WTC11 (cell line): Measurements from ENCODE around the gene GRIA4. TPM values are rescaled to one million over a fixed set of nuclear protein-coding genes. Genes with fewer than 3 reads are reported as not detected.

ENCODE experiments used
- ATAC-seq: fragments of 200-7000 bp; cut with Tn5 transposase; 2 replicates; pipeline ENCODE4 v1.10.0; 2021; ENCODE audit warnings: mild to moderate bottlenecking, moderate library complexity
- CTCF ChIA-PET: fragments of 300-600 bp; sonication (Branson Sonifier 250); formaldehyde crosslinking; loops from one replicate; lab custom pipeline; 2021; ENCODE audit warnings: antibody characterized with exemption; lab: Charles Lee
- POLR2A ChIA-PET: fragments of 350-600 bp; sonication (Branson Sonifier 250); formaldehyde crosslinking; loops from one replicate; lab custom pipeline; 2021; ENCODE audit warnings: antibody characterized with exemption; lab: Charles Lee
- DNase-seq: peaks from one replicate; pipeline ENCODE4 v3.0.0; 2021; ENCODE audit warnings: low spot score
- H3K27ac Mint-ChIP-seq: 2 replicates; pipeline ENCODE4 v1.8.0; 2021; ENCODE audit warnings: mixed read lengths
- H3K27me3 Mint-ChIP-seq: 2 replicates; pipeline ENCODE4 v1.8.0; 2021; ENCODE audit warnings: low read depth, mild to moderate bottlenecking, moderate library complexity, mixed read lengths
- H3K36me3 Mint-ChIP-seq: 2 replicates; pipeline ENCODE4 v1.8.0; 2021; ENCODE audit warnings: mixed read lengths
- H3K4me1 Mint-ChIP-seq: 2 replicates; pipeline ENCODE4 v1.8.0; 2022; ENCODE audit warnings: mixed read lengths
- H3K4me3 Mint-ChIP-seq: 2 replicates; pipeline ENCODE4 v1.8.0; 2021; ENCODE audit warnings: mild to moderate bottlenecking, moderate library complexity, mixed read lengths
- H3K9me3 Mint-ChIP-seq: 2 replicates; pipeline ENCODE4 v1.8.0; 2021; ENCODE audit warnings: mixed read lengths
- CREM ChIP-seq: sonication (generic); formaldehyde crosslinking; IDR thresholded peaks from 2 replicates; pipeline ENCODE4 v1.8.1; 2022; ENCODE audit warnings: mild to moderate bottlenecking, missing genetic modification reagents, moderate library complexity
- EMX1 ChIP-seq: fragments of 250-450 bp; sonication (Bioruptor Pico); IDR thresholded peaks from 2 replicates; pipeline ENCODE4 v1.8.0; 2021; ENCODE audit warnings: mild to moderate bottlenecking
- ETV6 ChIP-seq: sonication (generic); formaldehyde crosslinking; IDR thresholded peaks from 2 replicates; pipeline ENCODE4 v1.8.1; 2022; ENCODE audit warnings: mild to moderate bottlenecking, missing genetic modification reagents
- MAX ChIP-seq: sonication (generic); formaldehyde crosslinking; IDR thresholded peaks from 2 replicates; pipeline ENCODE4 v1.8.0; 2022; ENCODE audit warnings: mild to moderate bottlenecking, missing genetic modification reagents
- MLX ChIP-seq: sonication (generic); formaldehyde crosslinking; IDR thresholded peaks from 2 replicates; pipeline ENCODE4 v1.8.1; 2023; ENCODE audit warnings: mild to moderate bottlenecking, missing genetic modification reagents, moderate library complexity
- OVOL2 ChIP-seq: fragments of 250-450 bp; sonication (Bioruptor Pico); IDR thresholded peaks from 2 replicates; pipeline ENCODE4 v1.9.0; 2021; ENCODE audit warnings: mild to moderate bottlenecking, borderline replicate concordance
- PRDM15 ChIP-seq: sonication (generic); formaldehyde crosslinking; IDR thresholded peaks from 2 replicates; pipeline ENCODE4 v1.8.0; 2022; ENCODE audit warnings: missing genetic modification reagents
- PRRX2 ChIP-seq: fragments of 250-450 bp; sonication (Bioruptor Pico); IDR thresholded peaks from 2 replicates; pipeline ENCODE4 v1.8.0; 2021; ENCODE audit warnings: mild to moderate bottlenecking
- SP1 ChIP-seq: sonication (generic); formaldehyde crosslinking; conservative IDR thresholded peaks from 2 replicates; pipeline ENCODE4 v1.8.1; 2022; ENCODE audit warnings: missing genetic modification reagents
- STAT6 ChIP-seq: sonication (generic); formaldehyde crosslinking; conservative IDR thresholded peaks from 2 replicates; pipeline ENCODE4 v1.8.1; 2023; ENCODE audit warnings: mild to moderate bottlenecking, low read depth, missing genetic modification reagents, moderate library complexity
- TEAD1 ChIP-seq: sonication (generic); formaldehyde crosslinking; IDR thresholded peaks from 2 replicates; pipeline ENCODE4 v1.8.0; 2022; ENCODE audit warnings: mild to moderate bottlenecking, missing genetic modification reagents
- TEAD4 ChIP-seq: sonication (generic); formaldehyde crosslinking; IDR thresholded peaks from 2 replicates; pipeline ENCODE4 v1.8.0; 2022; ENCODE audit warnings: mild to moderate bottlenecking, missing genetic modification reagents
- USF2 ChIP-seq: sonication (generic); formaldehyde crosslinking; IDR thresholded peaks from 2 replicates; pipeline ENCODE4 v1.8.1; 2023; ENCODE audit warnings: mild to moderate bottlenecking, missing genetic modification reagents, moderate library complexity
- total RNA-seq: library from RNA; stranded (reverse); gene quantifications from 3 replicates; pipeline ENCODE4 v1.2.3, GENCODE V29; 2021
- TF ChIP-seq, protein P1 (sequence below): fragments of 250-450 bp; sonication (Bioruptor Pico); IDR thresholded peaks from 2 replicates; pipeline ENCODE4 v1.9.0; 2021; ENCODE audit warnings: mild to moderate bottlenecking, borderline replicate concordance

The GRIA4 gene
- total RNA-seq, 1 experiment from 2014 or later = 11.4 TPM

GRCh38 chr11:105639527-105639926 lies 29.7 kb downstream of the GRIA4 start:
- no peak for DNase-seq
- H3K4me1 Mint-ChIP-seq = no peaks in the 10 kb centered on the region
- POLR2A ChIA-PET = no interaction called here
- H3K27me3 Mint-ChIP-seq = no peaks in the 10 kb centered on the region
- TF ChIP-seq ETV6 (CRISPR knock-in tag) = no peak
- no peak for TF ChIP-seq STAT6 (CRISPR knock-in tag)
- no peak for TF ChIP-seq MAX (CRISPR knock-in tag)
- TF ChIP-seq CREM (CRISPR knock-in tag) = no peak
- TF ChIP-seq EMX1 = no peak
- TF ChIP-seq, protein P1, sequence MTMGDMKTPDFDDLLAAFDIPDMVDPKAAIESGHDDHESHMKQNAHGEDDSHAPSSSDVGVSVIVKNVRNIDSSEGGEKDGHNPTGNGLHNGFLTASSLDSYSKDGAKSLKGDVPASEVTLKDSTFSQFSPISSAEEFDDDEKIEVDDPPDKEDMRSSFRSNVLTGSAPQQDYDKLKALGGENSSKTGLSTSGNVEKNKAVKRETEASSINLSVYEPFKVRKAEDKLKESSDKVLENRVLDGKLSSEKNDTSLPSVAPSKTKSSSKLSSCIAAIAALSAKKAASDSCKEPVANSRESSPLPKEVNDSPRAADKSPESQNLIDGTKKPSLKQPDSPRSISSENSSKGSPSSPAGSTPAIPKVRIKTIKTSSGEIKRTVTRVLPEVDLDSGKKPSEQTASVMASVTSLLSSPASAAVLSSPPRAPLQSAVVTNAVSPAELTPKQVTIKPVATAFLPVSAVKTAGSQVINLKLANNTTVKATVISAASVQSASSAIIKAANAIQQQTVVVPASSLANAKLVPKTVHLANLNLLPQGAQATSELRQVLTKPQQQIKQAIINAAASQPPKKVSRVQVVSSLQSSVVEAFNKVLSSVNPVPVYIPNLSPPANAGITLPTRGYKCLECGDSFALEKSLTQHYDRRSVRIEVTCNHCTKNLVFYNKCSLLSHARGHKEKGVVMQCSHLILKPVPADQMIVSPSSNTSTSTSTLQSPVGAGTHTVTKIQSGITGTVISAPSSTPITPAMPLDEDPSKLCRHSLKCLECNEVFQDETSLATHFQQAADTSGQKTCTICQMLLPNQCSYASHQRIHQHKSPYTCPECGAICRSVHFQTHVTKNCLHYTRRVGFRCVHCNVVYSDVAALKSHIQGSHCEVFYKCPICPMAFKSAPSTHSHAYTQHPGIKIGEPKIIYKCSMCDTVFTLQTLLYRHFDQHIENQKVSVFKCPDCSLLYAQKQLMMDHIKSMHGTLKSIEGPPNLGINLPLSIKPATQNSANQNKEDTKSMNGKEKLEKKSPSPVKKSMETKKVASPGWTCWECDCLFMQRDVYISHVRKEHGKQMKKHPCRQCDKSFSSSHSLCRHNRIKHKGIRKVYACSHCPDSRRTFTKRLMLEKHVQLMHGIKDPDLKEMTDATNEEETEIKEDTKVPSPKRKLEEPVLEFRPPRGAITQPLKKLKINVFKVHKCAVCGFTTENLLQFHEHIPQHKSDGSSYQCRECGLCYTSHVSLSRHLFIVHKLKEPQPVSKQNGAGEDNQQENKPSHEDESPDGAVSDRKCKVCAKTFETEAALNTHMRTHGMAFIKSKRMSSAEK (CRISPR knock-in tag) = no peak
- TF ChIP-seq MLX (CRISPR knock-in tag) = no peak
- no peak for TF ChIP-seq OVOL2 (CRISPR knock-in tag)
- no peak for TF ChIP-seq PRRX2
- TF ChIP-seq USF2 = no peak
- no peak for TF ChIP-seq PRDM15 (CRISPR knock-in tag)
- TF ChIP-seq, all 79 proteins: peak for 0
- CTCF ChIA-PET = no interaction called here
- Mint-ChIP-seq H3K36me3 (no peaks in the 10 kb centered on the region), H3K4me3 (no peak overlapping the region), H3K27ac (no peak overlapping the region), H3K9me3 (no peaks in the 10 kb centered on the region)
- ATAC-seq = no peak

DNA sequence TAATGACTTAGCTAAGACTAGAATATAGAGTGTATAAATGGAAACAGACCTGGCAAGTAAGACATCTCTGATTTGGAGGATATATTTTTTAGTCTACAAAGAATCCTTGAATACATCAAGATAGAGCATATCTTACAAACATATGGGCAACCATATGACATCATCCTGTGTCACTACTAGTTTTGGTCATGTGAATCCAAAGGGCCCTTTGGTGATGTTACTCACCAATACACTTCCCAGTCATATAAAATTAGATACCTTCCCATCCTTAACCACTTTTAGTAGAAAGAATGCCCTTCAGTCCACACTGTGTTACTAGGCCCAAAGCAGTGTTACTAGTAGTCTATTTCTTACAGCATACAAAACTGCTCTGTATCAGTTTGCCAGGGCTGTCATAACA lies 31.6 kb downstream of the GRIA4 start:
- ChIA-PET CTCF (no interaction called here), POLR2A (no interaction called here)
- Mint-ChIP-seq H3K4me3 (no peak overlapping the region), H3K27ac (no peak overlapping the region), H3K27me3 (no peaks in the 10 kb centered on the region), H3K4me1 (peaks cover 6% of the 10 kb centered on the region), H3K36me3 (peaks cover 2% of the 10 kb centered on the region), H3K9me3 (peaks cover 9% of the 10 kb centered on the region)
- DNase-seq (no peak), ATAC-seq (no peak)
- no peak for TF ChIP-seq TEAD1 (CRISPR knock-in tag)
- no peak for TF ChIP-seq SP1 (CRISPR knock-in tag)
- TF ChIP-seq MLX (CRISPR knock-in tag) = no peak
- no peak for TF ChIP-seq PRDM15 (CRISPR knock-in tag)
- no peak for TF ChIP-seq TEAD4
- no peak for TF ChIP-seq STAT6 (CRISPR knock-in tag)
